Testis (tissue), 2 donors: ENCODE data around the gene LMAN1.

Source experiments
- CTCF ChIP-seq, 3 experiments: fragments of 450-650 bp in 2 of 3; fragments of 200-600 bp in 1 of 3; sonication (generic) in 1 of 3; IDR thresholded peaks; one replicate each; pipeline ENCODE4 v1.5.1; 2016 to 2019; ENCODE audit warnings: antibody characterized with exemption in 3 of 3, mild to moderate bottlenecking in 2 of 3, moderate library complexity in 1 of 3
- POLR2A ChIP-seq: fragments of 450-650 bp; IDR thresholded peaks from one replicate; pipeline ENCODE4 v1.6.1; 2017; ENCODE audit warnings: antibody characterized with exemption, mild to moderate bottlenecking, moderate library complexity

- TF ChIP-seq CTCF (IDR thresholded peaks at IDR 0.05) (no peak), POLR2A (no peak)
Measured at GRCh38 chr18:59374128-59374527, 15.1 kb upstream of the LMAN1 start.
